Colonic mucosa (tissue), 4 donors: Measurements from ENCODE around the gene CERS5. TPM values are rescaled to one million over a fixed set of nuclear protein-coding genes. Genes with fewer than 3 reads are reported as not detected.

Source experiments
- DNase-seq: peaks from one replicate; pipeline ENCODE4 v3.0.0-alpha.2; 2020
- H3K27ac ChIP-seq: fragments of 200-600 bp; one replicate; pipeline ENCODE4 v1.8.0; 2021
- H3K27me3 ChIP-seq: fragments of 200-600 bp; one replicate; pipeline ENCODE4 v1.8.0; 2021
- H3K36me3 ChIP-seq: fragments of 200-600 bp; one replicate; pipeline ENCODE4 v1.8.0; 2021
- H3K4me1 ChIP-seq: fragments of 200-600 bp; one replicate; pipeline ENCODE4 v1.8.0; 2021; ENCODE audit warnings: mild to moderate bottlenecking
- H3K4me3 ChIP-seq: fragments of 200-600 bp; one replicate; pipeline ENCODE4 v1.8.0; 2021
- H3K9ac ChIP-seq, 2 donors: one replicate each; pipeline ENCODE4 v1.7.0; 2013; ENCODE audit warnings: control low read depth in 2 of 2, low read depth in 2 of 2, low read length in 2 of 2
- H3K9me3 ChIP-seq: fragments of 200-600 bp; one replicate; pipeline ENCODE4 v1.8.0; 2021
- CTCF ChIP-seq: fragments of 200-600 bp; IDR thresholded peaks from one replicate; pipeline ENCODE4 v1.8.0; 2022; ENCODE audit warnings: antibody characterized with exemption, mild to moderate bottlenecking
- intact Hi-C: fragments of 100-400 bp; cut with DNase I; formaldehyde crosslinking; loops from one replicate; pipeline ENCODE4 v1.14.1; 2022
- total RNA-seq, 2 donors: library from RNA; stranded (reverse); fragmentation: NEBNext Ultra II Directional in 1 of 2; extraction: Animal tissue kit (Norgen Biotek cat#: 25700) in 1 of 2; gene quantifications; one replicate each; pipeline ENCODE4 v1.2.1, GENCODE V29; 2021
- donor health status: healthy.
- donor health status: DM: no; HTN: no; CAD: no.
- donor health status: DM: no; HTN: no; CAD: no.

CERS5 gene
- total RNA-seq, 2 donors from 2014 or later, result 17.6 to 19.4 TPM

DNA sequence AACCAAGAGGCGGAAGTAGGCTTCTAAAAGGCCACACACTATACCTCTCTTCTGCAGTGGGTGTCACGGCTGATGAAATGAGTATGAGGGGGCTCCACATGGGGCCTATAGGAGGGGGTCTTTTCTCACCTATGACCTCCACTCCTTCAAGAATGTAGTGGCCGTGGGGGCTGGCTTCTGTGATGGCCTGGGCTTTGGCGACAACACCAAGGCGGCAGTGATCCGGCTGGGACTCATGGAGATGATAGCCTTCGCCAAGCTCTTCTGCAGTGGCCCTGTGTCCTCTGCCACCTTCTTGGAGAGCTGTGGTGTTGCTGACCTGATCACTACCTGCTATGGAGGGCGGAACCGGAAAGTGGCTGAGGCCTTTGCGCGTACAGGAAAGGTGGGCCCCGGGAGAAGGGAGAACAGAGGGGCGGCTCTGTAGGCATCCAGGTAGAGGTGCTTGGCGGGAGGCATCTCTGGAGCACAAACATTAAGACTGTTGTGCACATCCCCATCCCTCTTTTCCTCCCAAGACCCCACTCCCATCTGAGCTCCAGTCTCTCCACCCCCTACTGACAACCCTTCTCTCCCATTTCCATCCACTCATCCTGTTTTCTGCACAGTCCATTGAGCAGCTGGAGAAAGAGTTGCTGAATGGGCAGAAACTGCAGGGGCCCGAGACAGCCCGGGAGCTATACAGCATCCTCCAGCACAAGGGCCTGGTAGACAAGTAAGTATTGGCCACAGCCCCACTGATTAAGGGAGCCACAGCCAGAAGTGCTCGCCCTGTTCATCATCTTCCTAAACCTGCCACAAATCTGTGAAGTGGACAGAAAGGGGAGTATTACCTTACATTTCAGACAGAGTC lies 59.5 kb downstream of the CERS5 start:
- Histone ChIP-seq H3K27me3 (no peaks in the 10 kb centered on the region), H3K27ac (no peak overlapping the region), H3K4me3 (no peak overlapping the region), H3K36me3 (no peaks in the 10 kb centered on the region), H3K9me3 (no peaks in the 10 kb centered on the region), H3K9ac (no peak overlapping the region), H3K4me1 (peaks cover 23% of the 10 kb centered on the region)
- intact Hi-C loops, result no loop called here
- DNase-seq, result no peak
- TF ChIP-seq CTCF, result no peak

DNA sequence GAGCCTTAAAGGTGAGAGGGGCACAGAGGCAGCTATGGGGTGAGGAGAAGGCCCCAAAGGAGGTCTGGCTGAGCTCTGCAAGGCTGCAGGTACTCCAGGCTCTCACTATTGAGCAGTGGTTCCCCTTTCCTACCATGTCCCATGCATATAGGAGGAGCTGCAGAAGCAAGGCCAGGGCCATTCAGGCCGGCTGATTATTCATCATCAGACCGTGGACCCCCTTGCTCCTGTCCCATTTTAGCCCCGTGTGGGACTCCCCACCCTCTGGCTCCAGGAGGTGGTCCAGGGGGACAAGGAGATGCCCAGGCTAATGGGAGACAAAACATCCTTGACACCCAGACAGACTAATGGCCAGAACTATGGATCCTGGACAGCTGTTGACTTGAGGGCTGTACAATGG lies 60.3 kb downstream of the CERS5 start:
- TF ChIP-seq CTCF, result no peak
- Histone ChIP-seq H3K4me3 (no peak overlapping the region), H3K9ac (no peak overlapping the region), H3K27me3 (no peaks in the 10 kb centered on the region), H3K27ac (no peak overlapping the region), H3K36me3 (no peaks in the 10 kb centered on the region), H3K4me1 (peaks cover 23% of the 10 kb centered on the region), H3K9me3 (no peaks in the 10 kb centered on the region)
- DNase-seq, result no peak
- intact Hi-C loops, result no loop called here

GRCh38 chr12:50105913-50106450 lies 61.2 kb downstream of the CERS5 start:
- Histone ChIP-seq H3K27me3 (no peaks in the 10 kb centered on the region), H3K36me3 (no peaks in the 10 kb centered on the region), H3K9ac (no peak overlapping the region), H3K4me3 (no peak overlapping the region), H3K27ac (no peak overlapping the region), H3K9me3 (no peaks in the 10 kb centered on the region), H3K4me1 (peaks cover 18% of the 10 kb centered on the region)
- no peak for DNase-seq
- TF ChIP-seq CTCF, result no peak
- intact Hi-C loops, result no loop called here

GRCh38 chr12:50104417-50105366 lies 62.5 kb downstream of the CERS5 start:
- no peak for DNase-seq
- H3K9ac ChIP-seq, result peak overlapping the region in 1 of 2 donors; percentile 1
- intact Hi-C loops, result no loop called here

More at GRCh38 chr12:50104417-50105366, 62.5 kb downstream of the CERS5 start:
- TF ChIP-seq CTCF, result no peak
- H3K36me3 ChIP-seq, result no peaks in the 10 kb centered on the region
- H3K4me3 ChIP-seq, result no peak overlapping the region
- no peak overlapping the region for H3K27ac ChIP-seq
- no peaks in the 10 kb centered on the region for H3K27me3 ChIP-seq
- no peaks in the 10 kb centered on the region for H3K9me3 ChIP-seq
- peaks cover 5% of the 10 kb centered on the region for H3K4me1 ChIP-seq
